Neural progenitor cell (in vitro differentiated cells): ENCODE measurements around the gene STK32B.

ENCODE experiments used
- CTCF ChIP-seq: fragments of 200-600 bp; sonication (generic); IDR thresholded peaks from 2 replicates; pipeline ENCODE4 v1.5.1; 2017; ENCODE audit warnings: antibody characterized with exemption, mild to moderate bottlenecking
- EZH2phosphoT487 ChIP-seq: fragments of 200-600 bp; sonication (generic); IDR thresholded peaks from 2 replicates; pipeline ENCODE4 v1.6.1; 2017; ENCODE audit warnings: antibody characterized with exemption

- TF ChIP-seq CTCF (no peak), EZH2phosphoT487 (no peak)
Observed at GRCh38 chr4:5010984-5011383, 40.3 kb upstream of the STK32B start.
